Hematopoietic multipotent progenitor cell (in vitro differentiated cells): ENCODE measurements around the gene WDR83. TPM values are rescaled to one million over a fixed set of nuclear protein-coding genes. Genes with fewer than 3 reads are reported as not detected.
"Not testable (repeated sequence)": the region's sequence is repeated elsewhere in the genome, so short reads cannot be mapped to it uniquely, and the experiment has no call there.

Source experiments
- DNase-seq, 3 donors: peaks; one replicate each; pipeline ENCODE4 v3.0.0-alpha.2; 2011 to 2015; ENCODE audit warnings: low read depth in 2 of 3, low spot score in 2 of 3
- total RNA-seq: library from RNA; depleted of rRNA; stranded (reverse); fragments of >200 nt; gene quantifications from one replicate; pipeline ENCODE4 v1.2.3, GENCODE V29; 2012

Gene WDR83
- 14.8 TPM for total RNA-seq

GRCh38 chr19:12666265-12667048, at the start of gene WDR83, which contains the start of gene MAN2B1:
TSS of gene WDR83 (plus strand) at chr19:12666807. CDS start at chr19:12669791, 2,984 bp downstream.
TSS of gene MAN2B1 (minus strand) at chr19:12666742. CDS start at chr19:12666701, 41 bp downstream.
- peak; percentile 70 to 83 (median 83) for DNase-seq

GRCh38 chr19:12617646-12618045, 49.0 kb upstream of the WDR83 start:
- DNase-seq, result no peak

GRCh38 chr19:12621253-12622024, 45.2 kb upstream of the WDR83 start:
- DNase-seq, result not testable (repeated sequence)

- DNase-seq, result no peak
These were observed 43.1 kb upstream of the WDR83 start for GRCh38 chr19:12623361-12624031.

GRCh38 chr19:12626958-12627357, 39.6 kb upstream of the WDR83 start:
- DNase-seq, result no peak

- DNase-seq, result peak in 1 of 3 donors; percentile 33
These were observed 38.3 kb upstream of the WDR83 start for GRCh38 chr19:12628040-12629022.

GRCh38 chr19:12629215-12629614, 37.4 kb upstream of the WDR83 start:
- DNase-seq, result no peak

GRCh38 chr19:12636631-12637030, 30.0 kb upstream of the WDR83 start:
- DNase-seq, result no peak

GRCh38 chr19:12638611-12639182, 27.9 kb upstream of the WDR83 start:
- no peak for DNase-seq

GRCh38 chr19:12639901-12640613, 26.6 kb upstream of the WDR83 start:
- peak; percentile 60 to 94 (median 91) for DNase-seq

GRCh38 chr19:12641456-12641855, 25.2 kb upstream of the WDR83 start:
- DNase-seq, result no peak

- DNase-seq, result no peak
These were observed 24.1 kb upstream of the WDR83 start for GRCh38 chr19:12642506-12642905.

- not testable (repeated sequence) for DNase-seq
These were observed 22.9 kb upstream of the WDR83 start for GRCh38 chr19:12643716-12644115.

GRCh38 chr19:12646551-12646950, 20.1 kb upstream of the WDR83 start:
- no peak for DNase-seq

- DNase-seq, result no peak
These were observed 19.6 kb upstream of the WDR83 start for GRCh38 chr19:12647047-12647446.

- DNase-seq, result peak in 2 of 3 donors; percentile 64 to 67
These were observed 19.0 kb upstream of the WDR83 start for GRCh38 chr19:12647490-12648071.

- DNase-seq, result no peak
These were observed 18.5 kb upstream of the WDR83 start for GRCh38 chr19:12648088-12648487.

- DNase-seq, result no peak
These were observed 16.7 kb upstream of the WDR83 start for GRCh38 chr19:12649941-12650340.

GRCh38 chr19:12652219-12652618, 14.4 kb upstream of the WDR83 start:
- DNase-seq, result no peak
